ENCODE data around the gene XAB2.

Gene XAB2

GRCh38 chr19:7642295-7643030 is 13.1 kb upstream of the XAB2 start:
- no peak for DNase-seq
- TF ChIP-seq, protein P1, sequence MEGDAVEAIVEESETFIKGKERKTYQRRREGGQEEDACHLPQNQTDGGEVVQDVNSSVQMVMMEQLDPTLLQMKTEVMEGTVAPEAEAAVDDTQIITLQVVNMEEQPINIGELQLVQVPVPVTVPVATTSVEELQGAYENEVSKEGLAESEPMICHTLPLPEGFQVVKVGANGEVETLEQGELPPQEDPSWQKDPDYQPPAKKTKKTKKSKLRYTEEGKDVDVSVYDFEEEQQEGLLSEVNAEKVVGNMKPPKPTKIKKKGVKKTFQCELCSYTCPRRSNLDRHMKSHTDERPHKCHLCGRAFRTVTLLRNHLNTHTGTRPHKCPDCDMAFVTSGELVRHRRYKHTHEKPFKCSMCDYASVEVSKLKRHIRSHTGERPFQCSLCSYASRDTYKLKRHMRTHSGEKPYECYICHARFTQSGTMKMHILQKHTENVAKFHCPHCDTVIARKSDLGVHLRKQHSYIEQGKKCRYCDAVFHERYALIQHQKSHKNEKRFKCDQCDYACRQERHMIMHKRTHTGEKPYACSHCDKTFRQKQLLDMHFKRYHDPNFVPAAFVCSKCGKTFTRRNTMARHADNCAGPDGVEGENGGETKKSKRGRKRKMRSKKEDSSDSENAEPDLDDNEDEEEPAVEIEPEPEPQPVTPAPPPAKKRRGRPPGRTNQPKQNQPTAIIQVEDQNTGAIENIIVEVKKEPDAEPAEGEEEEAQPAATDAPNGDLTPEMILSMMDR (IDR thresholded peaks at IDR 0.05; ENCODE audit: low read length), result no peak
- no peak for TF ChIP-seq EZH2 (optimal IDR thresholded peaks at IDR 0.05; ENCODE audit: low read depth, low read length)
- TF ChIP-seq EZH2phosphoT487 (IDR thresholded peaks at IDR 0.05; ENCODE audit: low read length), result no peak
- no peaks in the 10 kb centered on the region for H3K9me3 ChIP-seq (replicated peaks; ENCODE audit: insufficient read depth, low read length)
- H3K79me2 ChIP-seq (ENCODE audit: low read length), result peaks cover 16% of the 10 kb centered on the region
- H3F3A ChIP-seq (ENCODE audit: insufficient read depth, low read length), result no peaks in the 10 kb centered on the region
- no peak overlapping the region for H3K4me3 ChIP-seq (ENCODE audit: low read length)
- no peak overlapping the region for H3K27ac ChIP-seq (ENCODE audit: low read length)
- H3K27me3 ChIP-seq (replicated peaks; ENCODE audit: insufficient read depth, low read length), result no peaks in the 10 kb centered on the region
- no peak overlapping the region for H2AFZ ChIP-seq (ENCODE audit: low read length)
- H3K4me2 ChIP-seq (ENCODE audit: low read depth, low read length), result no peak overlapping the region
- no peaks in the 10 kb centered on the region for H3K36me3 ChIP-seq (replicated peaks; ENCODE audit: insufficient read depth, low read length)
- H3K9me2 ChIP-seq (replicated peaks; ENCODE audit: insufficient read depth, low read length), result no peaks in the 10 kb centered on the region
- H4K20me1 ChIP-seq (ENCODE audit: insufficient read depth, low read length), result no peaks in the 10 kb centered on the region
- H3K9ac ChIP-seq (ENCODE audit: low read length), result no peak overlapping the region
- no peaks in the 10 kb centered on the region; the same call in 1 of the 2 replicates for H3K4me1 ChIP-seq (ENCODE audit: low read length)

- Histone ChIP-seq H3K27ac (ENCODE audit: low read length) (no peak overlapping the region), H4K20me1 (ENCODE audit: insufficient read depth, low read length) (no peaks in the 10 kb centered on the region), H2AFZ (ENCODE audit: low read length) (no peak overlapping the region), H3K4me1 (ENCODE audit: low read length) (peaks cover 2% of the 10 kb centered on the region), H3K4me2 (ENCODE audit: low read depth, low read length) (no peak overlapping the region), H3K9me3 (replicated peaks; ENCODE audit: insufficient read depth, low read length) (no peaks in the 10 kb centered on the region), H3F3A (ENCODE audit: insufficient read depth, low read length) (no peaks in the 10 kb centered on the region), H3K9me2 (replicated peaks; ENCODE audit: insufficient read depth, low read length) (no peaks in the 10 kb centered on the region), H3K9ac (ENCODE audit: low read length) (no peak overlapping the region), H3K79me2 (ENCODE audit: low read length) (peaks cover 19% of the 10 kb centered on the region), H3K4me3 (ENCODE audit: low read length) (no peak overlapping the region), H3K27me3 (replicated peaks; ENCODE audit: insufficient read depth, low read length) (no peaks in the 10 kb centered on the region), H3K36me3 (replicated peaks; ENCODE audit: insufficient read depth, low read length) (no peaks in the 10 kb centered on the region)
- DNase-seq, result no peak
- TF ChIP-seq, protein P1 (IDR thresholded peaks at IDR 0.05; ENCODE audit: low read length), result no peak
- TF ChIP-seq EZH2 (optimal IDR thresholded peaks at IDR 0.05; ENCODE audit: low read depth, low read length) (no peak), EZH2phosphoT487 (IDR thresholded peaks at IDR 0.05; ENCODE audit: low read length) (no peak)
These were observed 12.2 kb upstream of the XAB2 start for GRCh38 chr19:7641290-7642276.

DNA sequence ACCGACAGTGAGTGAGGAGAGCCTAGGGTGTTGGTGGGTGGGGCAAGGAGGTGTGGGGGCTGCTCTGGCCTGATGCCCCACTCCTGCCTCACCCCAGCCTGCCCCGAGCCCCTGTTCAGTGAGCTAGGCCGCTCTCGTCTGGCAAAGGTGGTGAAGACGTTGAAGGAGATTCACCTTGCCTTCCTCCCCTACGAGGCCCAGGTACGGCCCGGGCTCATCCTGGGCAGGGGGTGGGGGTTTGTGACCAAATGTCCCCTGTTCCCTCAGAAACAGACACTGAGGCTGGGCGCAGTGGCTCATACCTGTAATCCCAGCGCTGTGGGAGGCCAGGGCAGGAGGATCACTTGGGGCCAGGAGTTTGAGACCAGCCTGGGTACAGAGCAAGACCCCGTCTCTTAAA is 11.5 kb upstream of the XAB2 start:
- no peak overlapping the region for H3K9ac ChIP-seq (ENCODE audit: low read length)
- H3K36me3 ChIP-seq (replicated peaks; ENCODE audit: insufficient read depth, low read length), result no peaks in the 10 kb centered on the region
- no peaks in the 10 kb centered on the region for H3K9me2 ChIP-seq (replicated peaks; ENCODE audit: insufficient read depth, low read length)
- no peaks in the 10 kb centered on the region for H4K20me1 ChIP-seq (ENCODE audit: insufficient read depth, low read length)
- no peaks in the 10 kb centered on the region for H3F3A ChIP-seq (ENCODE audit: insufficient read depth, low read length)
- H3K4me2 ChIP-seq (ENCODE audit: low read depth, low read length), result no peak overlapping the region
- no peak overlapping the region for H3K4me3 ChIP-seq (ENCODE audit: low read length)
- H3K27ac ChIP-seq (ENCODE audit: low read length), result no peak overlapping the region
- H3K27me3 ChIP-seq (replicated peaks; ENCODE audit: insufficient read depth, low read length), result no peaks in the 10 kb centered on the region
- TF ChIP-seq, protein P1 (IDR thresholded peaks at IDR 0.05; ENCODE audit: low read length), result no peak
- TF ChIP-seq EZH2phosphoT487 (IDR thresholded peaks at IDR 0.05; ENCODE audit: low read length) (no peak), EZH2 (optimal IDR thresholded peaks at IDR 0.05; ENCODE audit: low read depth, low read length) (no peak)
- peaks cover 3% of the 10 kb centered on the region for H3K4me1 ChIP-seq (ENCODE audit: low read length)
- peaks cover 19% of the 10 kb centered on the region for H3K79me2 ChIP-seq (ENCODE audit: low read length)
- DNase-seq, result no peak
- H2AFZ ChIP-seq (ENCODE audit: low read length), result no peak overlapping the region
- no peaks in the 10 kb centered on the region for H3K9me3 ChIP-seq (replicated peaks; ENCODE audit: insufficient read depth, low read length)
